Inflammatory macrophage treated with lipopolysaccharide for 4 hours (primary cell): ENCODE measurements around the gene FCRL2.
"Not testable (repeated sequence)": the region's sequence is repeated elsewhere in the genome, so short reads cannot be mapped to it uniquely, and the experiment has no call there.

ENCODE experiments used
- DNase-seq: peaks from one replicate; pipeline ENCODE4 v3.0.0-alpha.2; 2020

FCRL2 gene

GRCh38 chr1:157751283-157751682 lies 25.6 kb downstream of the FCRL2 start:
- DNase-seq: no peak

GRCh38 chr1:157748262-157748817 lies 28.6 kb downstream of the FCRL2 start:
- DNase-seq: no peak

- no peak for DNase-seq
Measured at GRCh38 chr1:157739229-157739901, 37.6 kb downstream of the FCRL2 start.

- DNase-seq: not testable (repeated sequence)
Measured at GRCh38 chr1:157735991-157736390, 40.9 kb downstream of the FCRL2 start.

- peak; percentile 94 for DNase-seq
Measured at GRCh38 chr1:157734321-157734720, 42.6 kb downstream of the FCRL2 start.

GRCh38 chr1:157732755-157733154 lies 44.2 kb downstream of the FCRL2 start:
- DNase-seq: no peak

GRCh38 chr1:157725221-157725577 lies 51.7 kb downstream of the FCRL2 start:
- DNase-seq: peak; percentile 62

GRCh38 chr1:157724537-157725220 lies 52.3 kb downstream of the FCRL2 start:
- peak; percentile 23 for DNase-seq

GRCh38 chr1:157723157-157723556 lies 53.8 kb downstream of the FCRL2 start:
- DNase-seq: no peak

GRCh38 chr1:157721985-157722384 lies 54.9 kb downstream of the FCRL2 start:
- no peak for DNase-seq

GRCh38 chr1:157715736-157716135 lies 61.2 kb downstream of the FCRL2 start:
- DNase-seq: no peak

- DNase-seq: no peak
Measured at GRCh38 chr1:157711802-157712201, 65.1 kb downstream of the FCRL2 start.

- DNase-seq: no peak
Measured at GRCh38 chr1:157704878-157705277, 72.1 kb downstream of the FCRL2 start.

- DNase-seq: no peak
Measured at GRCh38 chr1:157703981-157704380, 73.0 kb downstream of the FCRL2 start.

GRCh38 chr1:157702308-157702825 lies 74.6 kb downstream of the FCRL2 start:
- no peak for DNase-seq

- no peak for DNase-seq
Measured at GRCh38 chr1:157700732-157701131, 76.2 kb downstream of the FCRL2 start, which contains the start of gene FCRL3. Gene FCRL3 (minus strand): TSS chr1:157700769. CDS start chr1:157700489, 280 bp downstream.

GRCh38 chr1:157700305-157700704 lies 76.6 kb downstream of the FCRL2 start:
- no peak for DNase-seq

- DNase-seq: no peak
Measured at GRCh38 chr1:157697781-157698569, 79.0 kb downstream of the FCRL2 start.

GRCh38 chr1:157696966-157697628 lies 79.8 kb downstream of the FCRL2 start:
- no peak for DNase-seq
